ENCODE results near the gene LDB1.

Gene LDB1

DNA sequence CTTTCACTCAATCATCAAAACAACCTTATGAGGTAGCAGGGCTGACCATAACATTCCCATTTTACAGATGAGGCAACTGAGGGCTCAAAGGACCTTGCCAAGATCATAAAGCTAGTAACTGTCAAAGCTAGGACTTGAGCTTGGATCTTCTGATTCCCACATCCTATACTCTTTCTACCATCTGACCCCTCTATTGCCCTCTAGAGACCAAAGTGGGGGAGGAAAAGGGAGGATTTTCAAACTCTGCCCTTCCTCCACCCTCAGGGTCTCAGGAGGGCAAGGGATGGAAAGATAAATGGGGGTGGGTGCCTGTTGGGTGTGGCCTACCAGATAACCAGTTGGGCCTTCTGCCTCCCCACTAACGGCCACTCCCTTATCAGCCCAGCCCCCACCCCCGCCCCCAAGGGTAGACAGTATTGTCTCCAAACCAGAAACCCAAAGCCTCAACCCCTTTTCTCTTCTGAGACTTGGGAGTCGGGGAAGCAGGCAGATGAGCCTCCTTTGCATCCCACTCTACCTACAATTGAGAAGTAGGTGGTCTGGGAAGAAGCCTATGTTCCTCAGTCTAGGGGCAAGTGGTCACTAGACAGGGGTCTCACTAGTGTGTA is 7.9 kb downstream of the LDB1 start:
- peak in 1 of 2 experiments; percentile 2 for DNase-seq

DNA sequence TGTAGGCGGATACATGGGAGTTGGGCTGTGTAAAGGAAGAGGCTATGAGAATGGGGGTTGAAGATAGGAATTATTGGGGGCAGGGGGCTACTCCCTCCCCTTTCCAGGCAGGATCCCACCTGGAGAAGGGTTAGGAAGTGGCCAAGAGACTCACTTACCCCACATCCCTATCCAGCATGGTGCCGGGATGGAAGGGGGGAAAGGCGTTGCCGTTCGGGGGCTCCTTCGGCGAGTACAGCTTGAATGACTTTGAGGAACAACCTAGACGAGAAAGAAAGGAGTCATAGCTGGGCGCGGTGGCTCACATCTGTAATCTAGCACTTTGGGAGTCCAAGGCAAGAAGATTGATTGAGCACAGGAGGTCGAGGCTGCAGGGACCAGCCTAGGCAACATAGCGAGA is 8.9 kb downstream of the LDB1 start:
- DNase-seq: no peak

DNA sequence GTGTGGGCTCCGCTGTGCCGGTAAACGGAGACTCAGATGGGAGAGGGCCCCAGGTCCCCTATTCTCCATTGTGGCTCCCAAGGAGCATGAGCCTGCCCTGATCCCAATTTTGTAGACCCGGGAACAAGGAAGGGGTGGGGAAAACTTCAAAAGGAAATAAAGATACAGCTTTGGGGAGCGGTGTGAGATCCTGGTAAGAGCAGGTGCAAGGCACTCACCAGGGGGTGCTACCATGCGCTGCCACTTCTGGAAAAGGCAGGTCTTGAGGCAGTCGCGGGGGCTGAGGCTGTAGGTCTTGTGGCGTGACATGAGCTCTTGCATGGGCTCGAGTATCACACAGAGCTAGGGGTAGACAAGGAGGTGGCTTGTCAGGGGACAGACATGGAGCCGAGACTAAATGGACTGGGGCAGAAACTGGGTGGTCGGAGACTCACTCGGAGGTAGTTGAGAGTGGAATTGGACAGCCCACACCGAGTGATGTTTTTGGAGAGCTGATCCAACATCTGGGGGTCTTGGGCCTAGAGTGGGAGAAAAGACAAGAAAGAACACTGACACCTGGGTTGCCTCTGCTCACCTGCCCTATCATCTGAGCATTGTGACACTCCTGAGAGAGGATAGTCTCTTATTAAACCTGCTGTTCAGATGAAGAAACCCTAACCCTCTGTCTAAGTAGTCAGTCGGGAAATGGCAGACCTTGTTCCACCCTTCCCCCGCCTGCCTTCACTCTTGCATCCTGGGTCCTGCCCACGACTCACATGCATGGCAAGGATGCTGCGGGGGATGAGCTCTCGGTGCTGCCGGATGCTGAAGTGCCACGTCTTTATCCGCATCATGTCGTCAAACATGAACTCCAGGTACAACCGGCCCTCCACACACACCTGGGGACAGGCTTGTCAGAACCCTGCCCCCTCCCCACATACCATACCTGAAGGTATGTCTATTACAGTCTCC is 10.7 kb downstream of the LDB1 start:
- no peak for DNase-seq

- no peak for DNase-seq
Observed at GRCh38 chr10:102106998-102107397, 13.2 kb downstream of the LDB1 start.

DNA sequence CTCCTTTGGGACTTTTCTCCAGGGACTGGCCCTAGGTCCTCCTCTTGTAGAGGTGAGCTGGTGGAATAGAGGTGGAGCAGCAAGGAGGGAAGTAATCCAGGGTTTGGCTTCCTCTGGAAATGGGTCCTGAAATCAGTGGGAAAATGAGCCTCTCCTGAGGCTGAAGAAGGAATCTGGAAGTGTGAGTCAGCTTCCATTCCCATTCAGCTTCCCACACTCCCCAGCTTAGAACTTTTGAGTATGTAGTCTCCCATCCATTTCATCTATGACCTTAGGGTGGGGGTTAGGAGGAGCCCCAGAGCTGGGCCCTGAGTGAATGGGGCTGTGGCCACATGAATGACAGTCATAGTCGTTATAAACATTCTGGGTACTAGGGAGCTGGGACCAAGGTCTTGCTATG is 17.7 kb downstream of the LDB1 start:
- no peak for DNase-seq

- DNase-seq: no peak
Observed at GRCh38 chr10:102101152-102101551, 19.0 kb downstream of the LDB1 start.

DNA sequence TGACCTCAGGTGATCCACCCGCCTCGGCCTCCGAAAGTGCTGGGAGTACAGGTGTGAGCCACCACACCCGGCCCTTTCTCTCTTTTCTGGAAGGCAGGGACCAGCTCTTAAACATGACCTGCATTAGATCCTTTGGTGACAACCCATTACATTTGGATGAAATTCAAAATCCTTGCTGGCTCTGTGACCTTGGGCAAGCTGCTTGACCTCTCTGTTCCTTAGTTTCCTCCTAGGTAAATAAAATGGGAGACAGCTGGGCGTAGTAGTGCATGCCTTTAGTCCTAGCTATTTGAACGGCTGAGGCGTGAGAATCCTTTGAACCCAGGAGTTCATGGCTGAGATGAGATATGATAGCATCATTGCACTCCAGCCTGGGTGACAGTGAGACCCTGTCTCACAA is 23.7 kb downstream of the LDB1 start:
- DNase-seq: no peak

GRCh38 chr10:102090772-102091171 is 29.4 kb downstream of the LDB1 start:
- DNase-seq: no peak

DNA sequence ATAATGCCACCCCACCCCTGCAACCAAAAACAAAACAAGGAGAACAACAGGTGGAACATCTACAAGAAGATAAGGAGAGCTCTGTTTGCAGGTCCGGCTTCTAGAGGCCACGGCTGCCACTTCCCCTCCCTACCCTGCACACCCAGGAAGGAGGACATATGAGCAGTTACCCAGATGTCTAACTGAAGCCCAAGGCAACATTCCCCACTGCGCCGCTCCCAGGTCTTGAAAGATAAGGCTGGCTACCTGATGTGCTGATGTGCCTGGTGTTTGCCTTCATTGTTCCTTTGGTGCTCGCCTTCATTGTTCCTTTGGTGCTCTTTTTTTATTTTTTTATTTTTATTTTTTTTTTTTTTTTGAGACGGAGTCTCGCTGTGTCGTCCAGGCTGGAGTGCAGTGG is 34.0 kb downstream of the LDB1 start:
- no peak for DNase-seq

GRCh38 chr10:102085336-102085735 is 34.8 kb downstream of the LDB1 start:
- peak; percentile 42 to 48 for DNase-seq

DNA sequence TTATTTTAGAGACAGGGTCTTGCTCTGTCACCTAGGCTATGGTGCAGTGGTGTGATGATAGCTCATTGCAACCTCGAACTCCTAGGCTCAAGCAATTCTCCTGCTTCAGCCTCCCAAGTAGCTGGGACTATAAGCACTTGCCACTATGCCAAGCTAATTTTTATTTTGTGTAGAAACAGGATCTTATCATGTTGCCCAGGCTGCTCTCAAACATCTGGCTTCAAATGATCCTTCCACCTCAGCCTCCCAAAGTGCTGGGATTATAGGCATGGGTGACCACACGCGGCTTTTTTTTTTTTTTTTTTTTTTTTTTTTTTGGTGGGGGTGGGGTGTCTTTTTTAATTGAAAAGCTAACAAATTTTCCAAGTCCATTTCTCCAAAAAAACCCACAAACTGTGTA is 36.6 kb downstream of the LDB1 start:
- DNase-seq: no peak

DNA sequence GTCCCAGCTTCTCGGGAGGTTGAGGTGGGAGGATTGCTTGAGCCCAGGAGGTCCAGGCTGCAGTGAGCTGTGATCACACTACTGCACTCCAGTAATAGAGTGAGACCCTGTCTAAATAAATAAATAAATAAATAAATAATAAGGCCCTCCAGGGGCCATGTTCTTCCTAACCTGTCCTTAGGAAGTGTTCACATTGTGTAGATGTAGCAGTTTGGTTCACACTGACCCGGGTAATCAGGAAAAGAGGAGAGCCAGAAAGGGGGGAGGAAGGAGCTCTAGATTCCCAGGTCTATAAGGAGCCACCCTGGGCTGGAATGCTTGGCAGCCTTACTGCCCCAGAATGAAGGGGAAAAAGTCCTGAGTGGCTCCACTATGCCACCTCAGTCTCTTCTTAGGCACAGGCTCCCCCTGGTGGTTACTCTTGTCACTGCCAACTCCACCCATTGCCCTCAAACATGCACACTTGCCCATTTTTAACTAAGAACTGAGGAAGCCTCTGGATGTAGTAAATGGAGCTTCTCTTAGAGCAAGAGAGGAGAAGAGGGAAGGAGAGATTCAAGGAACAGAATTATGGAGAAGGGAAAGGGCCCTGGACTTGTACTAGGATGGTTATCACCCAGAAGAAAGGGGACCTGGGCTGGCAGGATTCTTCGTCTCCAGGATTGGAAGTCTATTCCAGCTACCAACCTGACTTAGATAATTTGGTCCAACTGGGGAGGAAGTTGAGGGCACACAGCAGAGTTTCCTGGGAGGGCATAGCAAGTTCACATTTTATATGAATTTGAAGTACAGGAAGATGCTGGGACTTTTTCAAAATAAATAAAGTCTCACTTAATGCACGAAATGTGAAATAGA is 47.3 kb downstream of the LDB1 start:
- peak; percentile 60 to 64 for DNase-seq

DNA sequence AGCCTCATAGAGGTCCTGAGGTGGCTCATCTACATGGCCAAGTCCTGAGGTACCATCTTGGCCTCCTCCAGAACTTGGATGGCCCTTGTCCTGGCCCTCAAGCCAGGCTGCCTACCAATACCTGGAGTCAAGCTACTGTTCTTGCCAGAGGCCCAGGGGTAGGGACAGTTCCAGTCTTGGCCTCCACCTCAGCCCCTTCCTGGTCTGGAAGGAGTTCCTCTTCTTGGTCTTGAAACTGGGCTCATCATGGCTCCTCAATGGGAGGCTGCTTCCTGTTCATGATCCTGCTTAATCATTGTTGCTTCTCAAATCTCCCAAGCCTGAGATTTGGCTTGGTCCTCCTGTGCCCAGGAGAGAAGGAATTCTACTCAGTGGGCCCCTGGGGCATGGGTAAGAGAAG is 51.1 kb downstream of the LDB1 start:
- DNase-seq: peak; percentile 28 to 33

DNA sequence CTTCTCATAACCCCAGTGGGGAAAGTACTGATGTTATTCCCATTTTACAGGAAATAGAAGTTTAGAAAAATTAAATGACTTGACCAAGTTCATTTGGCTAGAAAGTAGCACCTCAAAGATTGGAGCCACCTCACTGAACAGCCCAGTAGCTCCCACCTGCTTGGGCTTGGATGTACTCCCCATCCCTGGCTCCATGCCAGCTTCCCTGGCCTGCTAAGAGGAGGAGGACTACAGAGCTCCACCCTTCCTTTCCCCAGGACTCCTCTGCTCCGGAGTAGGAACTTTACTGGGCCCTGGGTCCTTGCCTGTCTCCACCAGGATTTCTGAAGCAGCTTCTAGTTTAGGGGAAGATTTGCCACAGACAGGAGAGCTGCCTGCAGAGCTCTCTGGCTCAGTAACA is 52.0 kb downstream of the LDB1 start:
- DNase-seq: no peak

- DNase-seq: no peak
Observed at GRCh38 chr10:102067091-102067916, 52.9 kb downstream of the LDB1 start.

DNA sequence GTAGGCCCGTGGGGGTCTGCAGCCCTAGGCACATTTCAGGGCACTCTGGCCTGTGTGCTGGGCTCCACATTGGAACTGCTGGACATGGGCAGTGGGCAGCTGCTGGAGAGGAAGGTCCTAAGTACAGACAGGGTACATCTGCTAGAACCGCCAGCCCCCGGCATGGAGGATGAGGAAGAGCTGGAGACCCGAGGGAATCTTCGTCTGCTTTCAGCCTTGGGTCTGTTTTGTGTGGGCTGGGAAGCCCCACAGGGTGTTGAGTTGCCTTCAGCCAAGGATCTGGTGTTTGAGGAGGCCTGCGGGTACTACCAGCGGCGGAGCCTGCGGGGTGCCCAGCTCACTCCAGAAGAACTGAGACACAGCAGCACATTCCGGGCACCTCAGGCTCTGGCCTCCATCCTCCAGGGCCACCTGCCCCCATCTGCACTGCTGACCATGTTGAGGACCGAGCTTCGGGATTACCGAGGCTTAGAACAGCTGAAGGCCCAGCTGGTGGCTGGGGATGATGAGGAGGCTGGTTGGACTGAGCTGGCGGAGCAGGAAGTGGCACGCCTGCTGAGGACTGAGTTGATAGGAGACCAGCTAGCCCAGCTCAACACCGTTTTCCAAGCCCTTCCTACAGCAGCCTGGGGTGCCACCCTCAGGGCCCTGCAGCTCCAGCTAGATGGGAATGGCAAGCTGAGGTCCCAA is 53.6 kb downstream of the LDB1 start:
- DNase-seq: no peak

- DNase-seq: peak; percentile 10 to 12
Observed at GRCh38 chr10:102065561-102066398, 54.4 kb downstream of the LDB1 start.

DNA sequence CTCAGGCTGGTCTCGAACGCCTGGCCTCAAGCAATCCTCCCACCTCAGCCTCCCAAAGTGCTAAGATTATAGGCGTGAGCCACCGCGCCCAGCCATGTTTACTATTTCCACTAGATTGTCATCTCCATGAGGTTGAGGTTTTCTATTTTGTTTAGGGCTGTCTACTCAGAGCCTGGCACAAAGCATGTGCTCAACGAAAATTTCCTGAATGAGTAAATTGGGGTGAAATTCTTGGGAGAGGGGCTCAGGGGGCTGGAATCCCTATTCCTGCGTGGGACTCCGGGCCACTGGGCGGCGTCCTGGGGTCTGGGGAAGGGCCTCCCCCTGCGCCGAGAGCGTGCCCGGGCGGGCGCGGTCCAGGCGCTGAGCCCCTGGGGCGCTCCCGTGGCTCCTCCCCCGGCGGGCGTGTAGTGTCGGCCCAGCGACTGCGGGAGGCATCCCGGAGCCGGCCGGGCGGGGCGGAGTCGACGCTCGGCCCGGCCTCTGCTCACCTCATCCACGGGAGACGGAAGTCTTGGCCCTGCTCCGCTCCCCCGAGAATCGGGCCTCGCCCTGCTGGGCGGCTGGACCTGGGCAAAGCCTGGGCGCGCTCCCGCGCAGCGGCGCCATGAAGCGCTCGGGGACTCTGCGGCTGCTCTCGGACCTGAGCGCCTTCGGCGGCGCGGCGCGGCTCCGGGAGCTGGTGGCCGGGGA is 55.2 kb downstream of the LDB1 start, which contains the start of gene HPS6:
TSS of gene HPS6 (plus strand) at position 482 of the 693 bp plus-strand sequence. CDS start at position 608, 126 bp downstream.
- DNase-seq: peak; percentile 83 to 89

DNA sequence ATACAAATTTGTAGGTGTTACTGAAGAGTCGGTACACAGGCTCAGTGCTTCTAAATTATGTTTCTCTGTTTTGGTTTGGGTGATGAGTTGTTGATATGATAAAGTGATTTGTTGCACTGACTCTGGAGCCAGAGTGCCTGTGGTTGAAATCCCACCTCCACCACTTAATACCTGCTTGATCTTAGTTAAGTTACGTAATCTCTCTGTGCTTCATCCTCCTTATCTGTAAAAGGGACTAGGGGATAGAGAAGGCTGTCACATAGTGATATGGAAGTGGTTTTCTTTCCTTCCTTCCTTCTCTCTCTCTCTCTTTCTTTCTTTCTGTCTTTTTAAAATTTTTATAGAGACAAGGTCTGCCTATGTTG is 55.7 kb downstream of the LDB1 start:
- DNase-seq: no peak

DNA sequence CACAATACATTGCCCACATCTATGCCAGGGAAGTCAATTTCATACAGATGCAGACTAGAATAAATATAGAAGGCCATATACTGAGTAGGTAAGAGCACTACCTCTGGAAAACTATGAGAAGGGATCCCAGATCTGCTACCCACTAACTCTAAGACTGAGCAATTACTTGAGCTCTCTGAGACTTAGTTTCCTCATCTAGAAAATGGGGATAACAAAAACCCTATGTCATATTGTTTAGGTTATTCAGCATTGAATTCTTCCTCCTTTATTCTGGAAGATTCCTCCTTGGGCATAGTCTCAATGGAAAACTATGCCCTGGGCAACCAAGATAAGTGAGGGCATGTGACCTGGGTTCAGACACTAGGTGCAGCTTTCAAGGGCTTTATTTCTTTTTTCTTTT is 60.2 kb downstream of the LDB1 start:
- no peak for DNase-seq
